Cortex of kidney (tissue), 1 donor: Measurements from ENCODE around the gene DOCK9.

Experiments
- DNase-seq: peaks from one replicate; lab custom pipeline; 2025; lab: John Stamatoyannopoulos, UW

The DOCK9 gene, protein sequence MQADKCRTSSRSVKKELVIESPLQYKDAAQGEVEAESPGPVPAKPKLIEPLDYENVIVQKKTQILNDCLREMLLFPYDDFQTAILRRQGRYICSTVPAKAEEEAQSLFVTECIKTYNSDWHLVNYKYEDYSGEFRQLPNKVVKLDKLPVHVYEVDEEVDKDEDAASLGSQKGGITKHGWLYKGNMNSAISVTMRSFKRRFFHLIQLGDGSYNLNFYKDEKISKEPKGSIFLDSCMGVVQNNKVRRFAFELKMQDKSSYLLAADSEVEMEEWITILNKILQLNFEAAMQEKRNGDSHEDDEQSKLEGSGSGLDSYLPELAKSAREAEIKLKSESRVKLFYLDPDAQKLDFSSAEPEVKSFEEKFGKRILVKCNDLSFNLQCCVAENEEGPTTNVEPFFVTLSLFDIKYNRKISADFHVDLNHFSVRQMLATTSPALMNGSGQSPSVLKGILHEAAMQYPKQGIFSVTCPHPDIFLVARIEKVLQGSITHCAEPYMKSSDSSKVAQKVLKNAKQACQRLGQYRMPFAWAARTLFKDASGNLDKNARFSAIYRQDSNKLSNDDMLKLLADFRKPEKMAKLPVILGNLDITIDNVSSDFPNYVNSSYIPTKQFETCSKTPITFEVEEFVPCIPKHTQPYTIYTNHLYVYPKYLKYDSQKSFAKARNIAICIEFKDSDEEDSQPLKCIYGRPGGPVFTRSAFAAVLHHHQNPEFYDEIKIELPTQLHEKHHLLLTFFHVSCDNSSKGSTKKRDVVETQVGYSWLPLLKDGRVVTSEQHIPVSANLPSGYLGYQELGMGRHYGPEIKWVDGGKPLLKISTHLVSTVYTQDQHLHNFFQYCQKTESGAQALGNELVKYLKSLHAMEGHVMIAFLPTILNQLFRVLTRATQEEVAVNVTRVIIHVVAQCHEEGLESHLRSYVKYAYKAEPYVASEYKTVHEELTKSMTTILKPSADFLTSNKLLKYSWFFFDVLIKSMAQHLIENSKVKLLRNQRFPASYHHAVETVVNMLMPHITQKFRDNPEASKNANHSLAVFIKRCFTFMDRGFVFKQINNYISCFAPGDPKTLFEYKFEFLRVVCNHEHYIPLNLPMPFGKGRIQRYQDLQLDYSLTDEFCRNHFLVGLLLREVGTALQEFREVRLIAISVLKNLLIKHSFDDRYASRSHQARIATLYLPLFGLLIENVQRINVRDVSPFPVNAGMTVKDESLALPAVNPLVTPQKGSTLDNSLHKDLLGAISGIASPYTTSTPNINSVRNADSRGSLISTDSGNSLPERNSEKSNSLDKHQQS (N-terminal part only)

DNA sequence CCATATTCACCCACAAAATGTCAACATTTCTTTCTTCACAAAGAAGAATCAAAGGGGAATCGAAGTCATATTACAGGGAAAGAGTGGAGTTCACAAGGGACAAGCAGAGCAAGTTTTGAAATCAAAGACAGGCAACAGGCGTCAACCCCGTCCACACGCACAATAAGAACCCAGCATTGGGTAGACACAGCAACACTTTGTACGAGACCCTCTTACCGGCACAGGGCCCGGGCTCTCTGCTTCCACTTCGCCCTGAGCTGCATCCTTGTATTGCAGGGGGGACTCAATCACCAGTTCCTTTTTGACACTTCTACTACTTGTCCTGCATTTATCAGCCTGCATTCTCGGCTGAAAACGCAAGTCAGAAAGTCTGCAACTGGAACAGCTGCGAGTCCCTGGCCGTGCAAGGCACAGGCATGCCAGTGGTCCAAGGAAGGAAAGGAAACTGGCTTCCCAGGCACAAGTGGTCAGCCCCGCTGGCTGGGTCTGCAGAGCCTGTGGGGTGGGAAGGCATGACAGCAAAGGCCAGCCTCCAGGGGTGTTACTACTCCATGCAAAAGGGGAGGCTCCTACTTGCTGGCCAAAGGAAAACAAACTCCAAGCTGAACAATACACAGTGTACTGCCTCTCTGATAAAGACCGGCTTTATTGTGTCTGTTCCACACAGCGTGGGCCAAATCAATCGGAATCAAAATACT lies at the start of gene DOCK9:
DOCK9 (minus strand) TSS at position 497 of the 698 bp plus-strand sequence; CDS start at position 342, 155 bp downstream.
- DNase-seq, result no peak

DNA sequence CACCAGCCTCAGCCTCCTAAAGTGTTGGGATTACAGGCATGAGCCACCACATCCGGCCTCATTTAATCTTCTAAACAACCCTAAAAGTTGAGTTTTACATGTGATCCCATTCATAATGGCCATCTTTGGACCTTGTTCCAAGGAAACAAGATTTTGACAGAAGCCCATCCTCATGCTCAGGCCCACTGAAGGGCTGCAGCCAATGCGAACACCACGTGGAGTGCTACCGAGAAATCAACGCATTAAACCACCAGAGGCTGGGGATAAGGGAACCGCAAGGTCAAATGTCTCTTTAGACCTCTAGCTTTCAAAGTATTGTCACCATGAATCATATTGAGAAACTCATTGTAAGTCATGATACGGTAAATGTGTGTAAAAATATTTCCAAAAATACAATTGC lies 49.4 kb upstream of the DOCK9 start:
- DNase-seq, result no peak

DNA sequence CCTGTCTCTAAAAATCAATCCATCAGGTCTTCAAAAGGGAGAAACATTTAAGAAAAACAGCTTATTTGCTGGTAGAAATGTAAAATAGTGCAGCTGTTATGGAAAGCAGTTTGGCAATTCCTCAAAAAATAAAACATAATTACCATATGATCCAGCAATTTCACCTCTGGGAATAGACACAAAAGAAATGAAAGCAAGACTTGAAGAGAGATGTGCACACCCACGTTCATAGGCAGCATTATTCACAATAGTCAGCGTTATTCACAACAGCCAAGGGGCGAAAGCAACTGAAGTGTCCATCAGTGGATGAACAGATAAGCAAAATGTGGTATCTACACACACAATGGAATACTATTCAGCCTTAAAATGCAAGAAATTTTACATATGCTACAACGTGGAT lies 45.1 kb upstream of the DOCK9 start:
- no peak for DNase-seq

DNA sequence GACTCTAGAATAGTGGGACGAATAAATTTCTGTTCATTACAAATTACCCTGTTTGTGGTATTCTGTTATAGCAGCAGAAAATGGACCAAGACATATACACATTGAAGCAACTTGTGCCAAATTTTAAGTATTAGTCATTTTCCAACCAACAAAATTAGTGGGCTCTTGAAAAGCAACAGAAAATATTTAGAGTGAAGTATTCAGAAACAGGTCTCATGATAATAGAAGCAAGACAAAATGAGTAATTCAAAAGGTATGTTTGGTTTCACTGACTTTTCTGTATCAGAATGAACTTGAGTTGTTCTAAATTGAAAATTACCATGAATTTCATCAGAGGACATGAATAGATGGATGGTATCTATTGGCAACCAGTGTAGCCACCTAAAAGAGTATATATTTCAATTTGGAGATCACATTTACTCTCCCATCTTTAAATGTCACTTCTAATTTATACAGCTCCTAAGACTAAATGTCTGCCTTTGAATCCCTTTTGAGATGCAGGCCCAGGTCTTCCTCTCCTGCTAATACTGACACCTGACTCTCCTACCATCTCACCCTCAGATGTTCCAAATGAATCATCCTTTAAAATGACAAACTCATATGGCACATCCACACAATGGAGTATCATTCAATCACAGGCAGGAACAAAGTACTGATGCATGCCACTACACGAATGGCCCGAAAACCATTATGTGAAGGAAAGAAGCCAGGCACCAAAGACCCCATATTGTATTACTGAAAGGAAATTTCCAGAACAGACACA lies 40.7 kb upstream of the DOCK9 start:
- no peak for DNase-seq

DNA sequence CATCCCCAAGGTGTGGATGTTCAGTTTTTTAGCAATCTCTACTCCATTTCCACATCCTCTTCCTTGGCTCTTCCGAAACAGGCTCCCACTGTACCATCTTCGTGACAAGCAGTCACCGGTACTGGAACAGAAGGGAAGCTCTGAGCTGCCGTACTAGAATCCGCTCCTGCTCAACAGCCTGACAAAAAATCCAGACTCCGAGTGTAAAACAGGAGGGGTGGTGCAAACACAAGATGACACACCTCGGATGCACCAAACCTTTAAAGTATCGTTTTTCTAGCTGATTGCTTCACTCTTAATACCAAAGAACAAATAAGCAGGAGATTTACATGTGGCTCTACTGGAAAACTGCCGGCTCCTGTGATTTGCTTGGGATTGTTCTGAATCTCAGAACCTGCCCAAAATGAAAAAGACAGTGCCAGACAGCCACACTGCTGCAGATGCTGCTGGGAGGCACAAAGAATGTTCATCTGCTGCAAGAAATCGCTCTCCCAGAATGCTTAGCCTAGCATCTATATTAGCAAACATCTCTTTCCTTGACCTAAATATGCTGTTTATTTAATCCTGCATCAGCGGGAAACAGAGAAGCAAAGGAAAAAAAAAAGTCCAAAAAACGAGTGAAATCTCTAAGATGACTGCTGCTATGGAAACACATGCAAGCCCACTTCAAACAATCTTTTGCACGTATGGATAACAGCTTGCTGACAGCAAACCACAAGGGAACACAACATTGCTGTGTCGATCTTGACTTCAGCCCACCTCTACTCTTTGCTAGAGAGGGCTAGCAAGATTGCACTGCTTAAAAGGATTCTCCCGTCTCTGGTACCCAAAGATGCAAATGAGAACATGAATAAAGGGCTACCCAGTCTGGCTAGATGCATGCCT lies 38.0 kb upstream of the DOCK9 start:
- no peak for DNase-seq

DNA sequence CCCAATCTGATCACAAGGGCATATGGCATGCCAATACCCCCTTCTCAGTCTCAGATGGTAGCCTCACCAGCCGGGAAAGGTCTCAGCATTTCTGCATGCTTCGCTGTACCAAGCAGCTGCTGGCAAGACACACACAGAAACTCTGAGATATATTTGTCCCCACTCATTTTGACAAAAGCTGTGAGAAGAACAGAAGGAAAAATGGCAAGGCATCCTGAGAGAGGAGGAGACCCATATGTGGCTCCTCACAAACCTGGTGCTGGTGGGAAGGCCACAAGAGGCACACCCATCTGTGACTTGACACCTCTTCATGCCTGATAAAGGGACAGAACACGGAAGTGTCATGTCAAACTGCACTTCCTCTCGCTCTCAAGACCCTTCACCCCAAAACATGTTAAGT lies 36.7 kb upstream of the DOCK9 start:
- DNase-seq, result no peak

DNA sequence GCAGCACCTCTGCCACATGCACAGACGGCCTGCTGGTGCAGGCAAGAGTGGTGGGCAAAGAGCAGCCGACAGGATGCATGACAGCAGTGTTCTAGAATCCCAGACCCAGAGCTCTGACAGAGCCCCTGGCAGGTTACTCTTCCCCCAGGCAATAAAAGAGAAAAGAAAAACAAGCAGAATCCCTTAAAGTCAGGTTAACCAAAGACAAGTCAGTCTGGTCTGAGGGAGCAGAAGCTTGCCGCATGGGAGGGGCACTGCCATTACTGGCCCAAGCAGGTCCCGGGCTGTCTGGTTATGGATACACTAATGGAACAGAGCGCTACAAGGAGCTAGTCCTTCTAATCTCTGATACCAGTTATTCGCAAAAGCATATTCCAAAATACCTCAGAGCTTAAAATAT lies 36.1 kb upstream of the DOCK9 start:
- no peak for DNase-seq

DNA sequence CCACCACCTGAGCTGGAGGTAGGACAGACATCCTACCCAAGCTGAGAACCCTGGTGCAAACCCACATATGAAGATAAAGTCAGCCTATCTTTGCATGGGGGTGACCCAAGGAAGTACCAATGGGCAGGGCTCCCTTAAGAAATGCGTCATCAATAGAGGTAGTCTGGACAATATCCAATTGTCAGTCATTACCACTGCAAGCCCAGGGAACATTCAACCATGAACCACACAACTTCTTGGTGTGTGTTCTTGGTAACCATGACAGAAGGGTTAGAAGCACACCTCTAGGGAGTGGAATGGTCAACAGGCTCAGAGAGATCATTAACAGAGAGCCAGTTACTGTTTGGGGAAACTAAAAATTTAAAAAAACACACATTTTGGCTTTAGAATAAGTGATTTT lies 34.7 kb upstream of the DOCK9 start:
- DNase-seq, result no peak

DNA sequence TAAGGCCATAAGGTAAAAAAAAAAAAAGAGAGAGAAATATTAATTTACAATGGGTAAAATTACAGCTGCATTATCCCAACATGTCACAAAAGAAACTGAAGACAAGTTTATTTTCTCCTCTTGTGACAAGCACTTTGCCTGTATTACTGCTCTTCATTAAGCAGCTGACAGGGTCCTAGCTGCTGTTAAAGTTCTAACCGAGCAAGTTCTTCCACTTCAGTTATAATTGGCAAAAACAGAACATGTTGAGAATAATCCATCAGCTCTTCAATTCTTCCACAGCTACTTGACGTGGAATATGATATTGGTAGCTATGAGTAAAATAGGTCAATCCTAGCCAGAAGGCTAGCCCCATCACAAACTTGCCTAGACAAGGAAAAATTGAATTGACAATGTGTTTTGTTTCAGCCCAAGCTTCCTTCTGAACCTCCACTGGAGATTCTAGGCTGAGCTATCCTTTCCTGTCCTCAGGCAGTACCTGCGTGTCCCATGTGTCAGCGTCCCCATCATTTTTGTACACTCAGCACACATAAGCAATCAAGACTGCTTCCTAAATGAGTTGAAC lies 32.2 kb upstream of the DOCK9 start:
- no peak for DNase-seq

DNA sequence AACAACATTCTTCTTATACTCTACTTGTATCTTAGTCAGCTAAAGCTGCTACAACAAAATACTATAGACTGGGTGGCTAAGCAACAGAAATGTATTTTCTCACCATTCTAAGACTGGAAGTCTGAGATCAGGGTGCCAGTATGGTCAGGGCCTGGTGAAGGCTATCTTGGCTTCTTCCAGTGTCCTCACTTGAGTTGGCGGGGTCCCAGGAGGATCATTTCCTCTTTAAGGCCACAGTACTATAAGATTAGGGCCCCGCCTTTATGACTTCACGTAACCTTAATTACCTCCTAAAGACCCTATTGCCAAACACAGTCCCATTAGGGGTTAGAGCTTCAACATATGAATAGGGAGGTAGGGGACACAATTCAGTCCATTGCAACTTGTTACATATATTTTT lies 30.7 kb upstream of the DOCK9 start:
- DNase-seq, result no peak

DNA sequence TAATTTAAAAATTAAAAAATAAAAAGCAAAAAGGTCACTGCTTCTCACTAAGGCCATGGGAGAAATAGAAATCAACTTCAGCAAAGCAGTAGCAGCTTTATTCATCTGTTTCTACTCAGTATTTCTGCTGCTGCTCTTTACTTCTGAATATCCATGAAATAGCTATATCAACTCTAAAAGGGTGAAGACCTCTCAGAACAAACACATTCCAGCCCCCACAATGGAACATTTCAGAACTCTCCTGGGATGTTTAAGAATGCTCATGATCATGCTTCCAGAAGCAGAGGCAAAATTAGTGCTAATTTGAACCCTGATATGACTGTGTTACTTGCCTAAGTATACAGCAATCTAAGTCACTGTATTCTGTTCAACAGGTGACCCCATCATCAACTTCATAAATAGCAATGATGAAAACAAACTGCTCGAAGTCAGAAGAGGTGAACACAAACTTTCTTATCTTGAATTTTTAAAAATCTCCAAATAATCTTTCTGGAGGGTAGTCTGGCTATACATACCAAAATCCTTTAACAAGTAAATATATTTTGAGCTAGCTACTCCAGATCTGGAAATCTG lies 29.6 kb upstream of the DOCK9 start:
- no peak for DNase-seq

DNA sequence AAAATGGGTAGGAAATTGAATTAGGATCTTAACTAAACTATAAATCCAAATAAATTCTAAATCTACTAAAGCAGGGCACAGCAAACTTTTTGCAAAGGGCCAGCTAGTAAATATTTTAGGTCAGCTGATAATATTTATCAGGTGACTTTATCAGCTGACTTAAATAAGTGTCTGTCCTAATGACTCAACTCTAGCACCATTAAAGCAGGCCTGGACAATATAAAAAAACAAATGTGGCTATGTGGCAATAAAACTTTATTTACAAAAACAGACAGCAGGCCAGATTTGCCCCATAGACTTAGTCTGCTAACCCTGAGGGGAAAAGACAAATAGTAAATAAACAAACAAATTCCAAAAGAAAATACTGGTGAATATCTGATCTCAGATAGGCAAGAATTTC lies 27.7 kb upstream of the DOCK9 start:
- DNase-seq, result no peak

DNA sequence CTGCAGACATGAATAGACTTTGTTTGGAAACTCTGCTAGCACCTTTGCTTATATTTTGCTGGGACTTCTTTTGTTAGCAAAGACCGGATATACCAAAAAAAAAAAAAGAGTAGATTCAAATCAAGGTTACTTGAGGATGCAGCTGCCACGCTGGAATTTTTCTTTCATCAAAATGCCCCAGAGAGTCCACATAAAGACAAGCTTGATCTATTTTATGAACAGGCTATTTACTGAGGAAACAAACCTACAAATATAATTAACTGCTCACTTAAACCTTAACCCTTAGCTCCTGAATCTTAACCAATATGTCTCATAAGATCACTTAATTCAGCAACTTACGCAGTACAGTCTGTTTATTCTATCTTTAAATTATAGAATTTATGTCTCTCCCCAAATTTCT lies 27.1 kb upstream of the DOCK9 start:
- no peak for DNase-seq

DNA sequence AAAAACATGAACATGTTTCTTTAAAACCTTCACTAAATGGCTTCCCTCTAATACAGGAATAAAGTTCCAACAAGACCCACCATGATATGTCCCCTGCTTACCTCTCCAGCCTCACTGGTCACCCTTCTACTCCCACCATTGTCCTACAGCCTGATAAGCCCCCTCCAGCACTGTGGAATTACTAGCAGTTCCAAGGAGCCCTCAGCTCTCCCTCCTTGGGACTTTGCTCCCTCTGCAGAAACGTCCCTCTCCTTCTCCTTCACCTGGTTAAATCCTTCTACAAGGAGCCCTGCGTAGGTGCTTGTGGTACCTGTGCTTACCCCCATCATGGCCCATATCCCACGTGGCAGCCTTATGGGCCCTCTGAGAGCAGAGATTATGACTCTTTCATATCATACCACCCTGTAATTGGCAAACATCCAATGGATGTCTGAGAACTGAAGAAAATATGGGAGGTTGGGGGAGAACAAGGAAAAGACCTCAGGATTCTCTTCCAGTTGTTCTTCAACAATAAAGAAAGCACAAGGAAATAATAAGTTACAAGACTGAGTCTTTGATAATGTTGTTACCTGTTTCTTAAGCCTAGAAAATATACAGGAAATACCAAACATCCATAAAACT lies 26.1 kb upstream of the DOCK9 start:
- DNase-seq, result no peak

DNA sequence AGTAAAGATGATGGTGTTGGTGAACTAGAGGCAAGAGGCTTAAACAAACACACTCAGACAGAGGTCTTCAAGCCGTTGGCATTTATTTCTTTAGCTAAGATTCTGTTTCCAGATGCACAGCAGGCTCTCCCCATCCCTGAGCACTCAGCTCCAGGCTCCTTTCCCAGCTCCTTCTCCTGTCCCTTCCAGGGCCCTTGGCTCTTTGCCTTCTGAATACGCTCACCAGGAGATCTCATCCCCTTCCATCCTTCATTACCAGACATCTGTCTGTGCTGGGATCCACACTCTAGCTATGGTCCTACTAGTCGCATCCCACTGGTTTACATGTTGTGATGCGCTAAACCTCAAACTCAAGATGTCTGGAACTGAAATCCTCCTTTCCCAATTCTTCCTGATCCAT lies 25.3 kb upstream of the DOCK9 start:
- DNase-seq, result no peak

DNA sequence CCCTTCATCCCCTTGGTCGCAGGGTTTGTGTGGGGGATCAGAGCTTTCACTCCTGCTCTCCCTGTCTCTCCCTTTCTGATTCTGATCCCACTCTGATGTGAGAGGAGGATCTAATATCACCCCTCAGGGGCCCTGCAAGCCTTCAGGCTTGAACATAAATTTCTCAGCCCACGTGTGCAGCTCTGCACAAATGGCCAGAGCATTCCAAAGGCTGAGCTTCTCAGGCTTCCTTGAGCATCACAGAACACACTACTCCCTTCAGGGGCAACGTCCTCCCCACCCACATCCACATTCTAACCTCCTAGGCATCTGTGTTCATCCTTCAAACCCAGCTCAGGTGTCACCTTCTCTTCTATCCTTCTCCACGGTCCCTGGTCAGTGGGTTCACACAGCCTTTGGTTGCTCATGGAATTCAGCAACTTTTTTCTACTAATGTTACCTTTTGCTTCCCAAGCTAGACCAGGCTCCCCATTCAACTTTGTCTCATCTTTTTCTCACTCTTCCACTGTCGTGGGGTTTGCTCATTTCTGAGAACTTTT lies 24.4 kb upstream of the DOCK9 start:
- DNase-seq, result no peak

DNA sequence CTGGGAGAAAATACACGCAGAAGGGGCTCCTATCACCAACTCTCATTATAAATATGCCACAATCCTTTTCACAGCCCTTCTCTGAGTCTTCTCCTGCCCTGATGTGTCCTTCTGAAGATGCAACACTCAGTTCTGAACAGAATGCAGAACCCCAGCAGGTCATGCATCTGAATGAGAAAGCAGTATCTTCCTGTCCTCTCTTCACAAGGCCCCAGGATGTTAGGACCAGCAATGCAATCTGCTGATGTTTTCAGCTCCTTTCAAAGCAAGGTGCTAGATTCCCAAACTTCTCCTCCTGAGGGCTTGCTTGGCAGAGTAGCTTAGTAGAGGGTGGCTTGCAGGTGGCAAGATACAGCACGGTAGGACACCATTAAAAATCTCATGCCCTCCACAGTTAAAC lies 22.3 kb upstream of the DOCK9 start:
- DNase-seq, result no peak

DNA sequence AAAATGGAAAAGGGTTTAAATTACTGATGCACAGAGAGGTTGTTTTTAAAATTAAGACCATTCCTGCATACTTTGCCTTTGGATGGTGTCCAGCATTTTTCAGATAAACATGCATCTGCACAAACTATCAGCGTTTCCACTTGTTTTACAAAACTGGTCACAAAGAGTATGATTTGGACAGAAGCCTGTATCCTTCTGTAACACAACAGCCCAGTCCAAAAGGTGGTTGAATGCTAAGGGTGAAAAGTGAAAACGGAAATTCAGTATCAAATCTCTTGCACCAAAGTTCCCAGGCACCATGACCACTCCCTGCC lies 21.7 kb upstream of the DOCK9 start:
- no peak for DNase-seq
